GM12878 (cell line): ENCODE measurements around the gene HRH3.

ENCODE experiments used
- POLR2A ChIP-seq: IDR thresholded peaks from 2 replicates; pipeline ENCODE4 v1.6.1; 2011; ENCODE audit warnings: low read depth, mild to moderate bottlenecking, low read length
- POLR2AphosphoS5 ChIP-seq: IDR thresholded peaks from 2 replicates; pipeline ENCODE4 v1.6.1; 2011; ENCODE audit warnings: mild to moderate bottlenecking, low read length, inconsistent platforms
- RCOR1 ChIP-seq: conservative IDR thresholded peaks from 2 replicates; pipeline ENCODE4 v1.6.1; 2012; ENCODE audit warnings: low read depth, low read length, improper control_type of control experiment
- TCF12 ChIP-seq: IDR thresholded peaks from 2 replicates; pipeline ENCODE4 v1.6.1; 2011; ENCODE audit warnings: low read depth, mild to moderate bottlenecking, low read length
- ZBTB40 ChIP-seq: fragments of 450-650 bp; IDR thresholded peaks from 2 replicates; pipeline ENCODE4 v1.6.1; 2016; ENCODE audit warnings: mild to moderate bottlenecking, moderate library complexity, borderline replicate concordance
- ZNF622 ChIP-seq: fragments of 450-650 bp; IDR thresholded peaks from 2 replicates; pipeline ENCODE4 v1.6.1; 2017; ENCODE audit warnings: mild to moderate bottlenecking, inconsistent platforms

DNA sequence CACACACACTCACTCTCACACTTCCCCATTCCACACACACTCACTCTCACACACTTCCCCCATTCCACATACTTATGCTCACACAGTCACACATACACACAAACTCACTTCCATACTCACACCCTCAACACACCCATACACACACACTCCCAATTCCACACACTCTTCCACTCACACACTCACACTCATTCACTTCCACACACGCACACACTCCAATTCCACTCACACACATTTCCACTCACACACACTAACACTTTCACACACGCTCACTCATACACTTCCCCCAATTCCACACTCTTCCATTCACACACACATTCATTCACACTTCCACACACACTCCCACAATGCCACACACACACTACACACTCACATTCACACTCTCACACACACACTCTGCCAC lies 10.2 kb upstream of the HRH3 start:
- TF ChIP-seq ZNF622 (no peak), RCOR1 (no peak), TCF12 (no peak), ZBTB40 (no peak), POLR2AphosphoS5 (no peak), POLR2A (no peak)
